GM15510 (cell line): ENCODE data around the gene DGAT2.

Experiments
- POLR2A ChIP-seq: IDR thresholded peaks from 3 replicates; pipeline ENCODE4 v1.6.1; 2011; ENCODE audit warnings: borderline replicate concordance; ENCODE audit not compliant: insufficient read length; ENCODE audit errors: extremely low read depth

The DGAT2 gene

DNA sequence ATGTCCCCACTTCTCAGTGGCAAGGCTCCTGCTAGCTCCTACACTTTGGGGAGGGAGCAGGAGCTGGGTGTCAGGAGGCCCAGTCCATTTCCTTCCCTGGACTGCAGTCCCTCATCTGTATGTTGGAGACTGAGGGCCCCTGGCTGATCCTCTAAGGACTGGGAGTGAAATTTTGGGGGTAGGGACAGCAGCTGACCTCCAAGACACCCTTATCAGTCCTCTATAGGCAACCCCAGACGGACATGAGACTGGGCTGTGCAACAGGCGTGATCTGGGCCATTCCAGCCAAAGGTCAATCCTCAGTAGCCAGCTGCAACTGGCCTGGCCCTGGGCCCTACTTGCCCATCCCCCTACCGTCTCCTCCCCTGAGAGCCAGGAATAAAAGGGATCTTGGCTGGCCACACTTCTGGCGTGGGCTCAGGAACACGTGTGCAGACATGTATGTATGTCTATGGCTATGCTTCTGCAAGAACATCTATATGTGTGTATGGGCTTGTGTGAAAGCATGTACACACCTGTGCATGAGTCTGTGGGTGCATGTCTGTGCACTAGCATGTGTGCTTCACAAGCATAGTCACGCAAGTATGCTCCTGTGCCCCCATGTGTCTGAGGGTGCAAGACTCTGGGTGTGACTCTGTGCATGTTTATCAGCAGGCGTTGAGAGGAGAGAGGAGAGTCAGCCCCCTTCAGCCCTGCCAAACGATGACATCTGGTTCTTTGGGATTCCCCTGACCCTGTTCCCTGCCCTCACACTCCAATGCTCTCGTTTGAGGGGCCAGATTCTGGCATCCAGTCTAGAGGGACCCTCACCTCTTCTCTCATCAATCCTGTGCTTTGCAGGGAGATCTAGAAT, 24.6 kb upstream of the DGAT2 start:
- no peak for TF ChIP-seq POLR2A

DNA sequence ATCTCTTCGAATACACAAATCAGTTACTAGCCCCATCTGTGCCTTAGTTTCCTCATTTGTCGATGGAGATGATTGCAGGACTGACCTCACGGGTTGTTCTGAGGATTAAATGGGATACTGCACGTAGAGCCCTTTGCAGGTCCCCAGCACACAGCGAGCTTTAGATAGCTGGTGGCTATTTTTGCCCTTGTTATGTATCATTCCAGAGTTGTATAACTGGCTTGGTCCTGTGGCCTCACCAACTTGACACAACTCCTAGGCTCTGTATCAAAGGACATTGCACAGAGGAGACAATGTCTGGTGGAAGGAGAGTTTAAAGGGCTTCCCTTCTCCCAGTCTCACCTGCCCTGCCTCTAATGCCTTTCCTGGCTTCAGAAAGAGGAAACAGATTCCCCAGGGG, 22.8 kb upstream of the DGAT2 start:
- no peak for TF ChIP-seq POLR2A

DNA sequence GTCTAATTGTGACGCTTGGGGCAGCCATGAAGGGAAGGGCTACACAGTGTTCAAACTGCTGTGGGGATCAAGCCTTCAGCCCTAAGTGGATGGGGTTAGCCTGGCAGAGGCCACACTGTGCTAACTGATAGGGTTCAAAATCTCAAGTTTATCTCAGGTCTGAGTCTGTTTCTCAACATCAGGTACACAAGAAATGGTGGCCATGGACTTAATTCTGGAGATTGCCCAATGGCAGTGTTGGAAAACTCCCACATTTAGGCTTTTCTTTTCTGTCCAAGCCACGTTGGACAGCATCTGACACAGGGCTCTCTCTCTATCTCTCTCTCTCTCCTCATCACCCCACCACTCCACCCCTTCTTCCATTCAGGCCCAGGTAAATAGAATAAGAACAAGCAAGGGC, 10.9 kb upstream of the DGAT2 start:
- no peak for TF ChIP-seq POLR2A

DNA sequence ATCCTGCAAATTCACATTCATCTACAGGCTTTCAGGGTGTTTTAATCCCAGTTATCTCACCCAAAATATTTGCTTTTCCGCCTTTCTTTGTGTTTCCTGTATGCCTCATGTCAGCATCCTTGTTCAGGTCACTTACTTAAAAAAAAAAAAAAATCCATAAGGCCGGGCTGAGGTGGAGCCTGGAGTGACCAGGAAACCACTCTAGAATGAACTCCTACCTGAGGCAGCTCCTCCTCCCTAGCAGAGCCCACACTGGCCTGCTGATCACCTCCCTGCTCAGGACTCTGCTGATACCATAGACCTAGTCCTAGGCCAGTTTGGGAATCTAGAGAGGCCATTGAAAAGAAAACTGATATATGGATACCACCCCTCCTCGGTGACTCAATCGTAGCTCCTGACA, 8.7 kb upstream of the DGAT2 start:
- no peak for TF ChIP-seq POLR2A

DNA sequence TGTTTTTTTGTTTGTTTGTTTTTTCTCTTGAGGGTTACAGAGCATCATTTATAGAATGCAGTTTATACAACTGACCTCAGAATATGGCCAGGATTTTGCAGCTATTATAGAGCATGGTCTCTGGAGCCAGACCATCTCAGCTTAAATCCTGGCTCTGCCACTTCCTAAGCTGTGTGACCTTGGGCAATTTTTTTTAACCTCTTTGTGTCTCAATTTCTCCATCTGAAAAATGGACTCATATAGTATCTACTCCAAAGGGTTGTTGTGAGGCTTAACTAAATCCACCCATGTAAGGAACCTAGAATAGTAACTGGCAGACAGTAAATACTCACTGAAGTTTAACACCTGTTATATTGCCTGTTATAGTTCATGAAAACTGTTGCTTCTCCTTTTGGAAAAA, 8.3 kb upstream of the DGAT2 start:
- no peak for TF ChIP-seq POLR2A

DNA sequence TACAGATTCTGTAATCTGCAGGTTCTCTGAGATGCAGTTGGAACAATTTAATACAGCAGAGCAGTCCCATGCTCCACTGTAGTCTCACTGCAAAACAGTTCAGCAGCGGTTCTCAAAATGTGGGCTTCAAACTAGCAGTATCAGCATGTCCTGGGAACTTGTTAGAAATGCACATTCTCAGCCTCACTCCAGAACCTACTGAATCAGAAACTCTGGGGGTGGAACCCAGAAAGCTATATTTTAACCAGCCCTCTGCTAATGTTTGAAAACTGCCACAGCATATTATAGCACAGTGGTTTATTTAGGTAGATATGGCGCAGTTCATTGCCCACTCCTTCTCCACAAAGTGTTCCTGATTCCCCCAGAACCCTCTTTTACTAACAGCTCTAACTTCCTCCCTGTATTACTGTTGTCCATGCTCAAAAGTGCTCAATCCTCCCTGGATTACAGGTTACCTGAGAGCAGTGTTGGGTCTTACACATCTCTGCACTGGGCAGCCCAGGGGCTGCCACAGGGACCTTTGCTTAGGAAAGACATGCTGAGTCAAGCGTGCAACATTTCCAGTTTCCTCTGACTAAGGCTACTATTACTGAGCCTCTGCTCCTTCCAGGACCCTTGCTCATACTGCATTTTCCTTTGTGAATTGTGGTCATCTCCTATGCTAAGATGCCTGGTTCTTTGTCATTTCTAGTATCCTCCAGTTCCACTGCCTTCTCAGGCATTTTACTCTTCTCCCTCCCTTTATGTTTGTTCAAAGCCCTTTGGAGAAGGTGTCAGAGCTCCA, 7.7 kb upstream of the DGAT2 start:
- TF ChIP-seq POLR2A = no peak

DNA sequence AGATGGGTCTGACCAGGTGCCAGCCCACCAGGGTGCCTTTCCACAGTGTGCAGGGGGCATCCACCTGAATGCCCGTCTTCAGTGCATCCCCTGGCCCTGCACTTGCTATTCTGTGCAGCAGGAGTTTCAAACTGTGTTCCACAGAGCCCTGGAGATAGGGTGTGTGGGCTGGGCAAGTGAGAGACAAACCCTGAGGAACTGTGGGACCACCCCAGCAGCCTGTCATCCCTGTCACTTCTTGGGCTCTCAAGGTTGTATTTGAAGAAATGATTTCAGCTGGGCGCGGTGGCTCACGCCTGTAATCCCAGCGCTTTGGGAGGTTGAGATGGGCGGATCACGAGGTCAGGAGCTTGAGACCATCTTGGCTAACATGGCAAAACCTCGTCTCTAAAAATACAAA, 6.4 kb upstream of the DGAT2 start:
- no peak for TF ChIP-seq POLR2A

DNA sequence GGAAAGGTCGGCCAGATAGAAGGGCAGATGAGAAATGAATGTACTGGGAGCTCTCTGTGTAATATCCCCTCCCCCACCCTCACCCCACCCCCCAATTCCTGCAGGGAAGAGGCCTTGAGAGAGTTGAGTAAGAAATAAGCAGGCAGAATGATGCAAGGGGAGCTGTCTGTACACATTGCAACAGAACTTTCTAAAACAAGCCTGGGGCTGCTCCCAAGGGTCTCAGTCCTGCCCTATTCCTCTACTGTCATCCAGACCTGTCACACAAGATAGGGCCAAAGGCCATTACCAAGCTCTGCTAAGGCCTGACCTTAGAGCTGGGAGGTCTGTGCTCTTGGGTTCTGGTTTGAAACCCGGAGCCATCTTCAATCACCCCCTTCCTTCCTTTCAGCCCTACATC, 5.7 kb upstream of the DGAT2 start:
- no peak for TF ChIP-seq POLR2A

DNA sequence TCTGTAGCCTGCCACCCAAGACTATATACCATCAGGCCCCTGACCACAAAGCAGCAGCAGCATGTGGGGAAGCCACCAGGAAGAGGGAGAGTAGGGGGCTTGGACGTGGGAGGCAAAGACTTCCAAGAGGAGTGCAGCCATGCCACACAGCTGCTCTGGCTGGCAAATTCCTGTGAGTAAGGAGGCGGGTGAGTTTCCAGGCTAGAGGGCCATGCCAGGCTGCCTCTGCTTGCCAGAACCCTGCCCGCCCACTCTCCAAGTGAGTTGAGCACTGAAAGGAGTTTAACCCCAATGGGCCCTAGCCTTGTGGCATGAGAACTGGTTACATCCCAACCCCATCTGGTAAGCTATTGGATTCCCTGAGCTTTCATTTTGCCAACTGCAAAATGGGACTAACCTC, 4.7 kb upstream of the DGAT2 start:
- TF ChIP-seq POLR2A = no peak

DNA sequence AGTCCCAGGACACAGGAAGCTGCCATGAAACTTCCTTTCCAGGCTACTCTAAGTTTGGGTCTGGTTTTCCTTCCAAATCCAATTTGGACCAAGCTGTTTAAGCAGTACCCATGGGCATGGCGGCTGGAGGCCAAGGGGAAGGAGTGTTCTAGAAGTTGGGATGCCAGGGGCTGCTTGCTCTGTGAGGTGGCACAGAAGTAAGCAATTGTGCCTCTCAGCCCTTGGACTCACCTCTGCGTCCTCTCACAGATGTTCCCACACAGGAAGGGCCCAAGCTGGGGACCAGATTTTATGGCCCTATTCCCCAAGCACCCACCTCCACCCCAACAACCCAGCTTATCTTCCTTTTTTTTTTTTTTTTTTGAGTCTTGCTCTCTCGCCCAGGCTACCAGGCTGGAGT, 3.5 kb upstream of the DGAT2 start:
- no peak for TF ChIP-seq POLR2A

DNA sequence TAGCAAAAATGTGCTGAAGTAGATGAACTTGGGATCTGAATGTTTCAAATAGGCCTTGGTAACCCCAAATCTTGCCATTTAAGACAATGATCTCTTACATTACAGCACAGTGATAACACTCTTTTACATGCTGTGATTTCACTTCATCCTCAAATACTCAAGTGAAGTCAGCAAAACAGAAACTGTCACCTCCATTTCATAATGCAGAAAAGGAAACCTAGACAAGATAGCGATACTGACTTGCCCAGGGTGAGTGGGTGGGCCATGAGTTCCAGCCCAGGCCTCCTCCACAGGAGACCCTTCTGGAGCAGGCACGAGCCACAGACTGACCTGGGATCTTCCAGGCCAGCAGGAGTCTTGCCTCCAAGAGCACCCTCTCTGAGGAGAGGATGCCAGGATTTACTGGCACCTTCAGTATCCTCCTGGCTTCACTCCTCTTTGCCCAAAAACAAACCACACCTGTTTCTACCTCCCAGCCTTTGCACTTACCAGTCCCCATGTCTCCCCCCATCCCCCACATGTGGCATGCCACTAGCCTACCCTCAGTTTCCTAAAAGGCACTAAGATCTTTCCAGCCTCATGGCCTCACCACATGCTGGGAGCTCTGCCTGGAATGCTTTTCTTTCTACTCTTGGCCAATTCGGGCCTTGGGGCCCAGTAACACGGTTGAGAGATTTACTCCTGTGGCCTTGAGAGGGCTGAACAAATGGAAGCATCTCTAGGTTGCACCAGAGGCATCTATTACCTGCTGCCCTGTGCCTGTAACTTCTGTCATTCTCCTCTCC, 1.9 kb upstream of the DGAT2 start:
- no peak for TF ChIP-seq POLR2A

DNA sequence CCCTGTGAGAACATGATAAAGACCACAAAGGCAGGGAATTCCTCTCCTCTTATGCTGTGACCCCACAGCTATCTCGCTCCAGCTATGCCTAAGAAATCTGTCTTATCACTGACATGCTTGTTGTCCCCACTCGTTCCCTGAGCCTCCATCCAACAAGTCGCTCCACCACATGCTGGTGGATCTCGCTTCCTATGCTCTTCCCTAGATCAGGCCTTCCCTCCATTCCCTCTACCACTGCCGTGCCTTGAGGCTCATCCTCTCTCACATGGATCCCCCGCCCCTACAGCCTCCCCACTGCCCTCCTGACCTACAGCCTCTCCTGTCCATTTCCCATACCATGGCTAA, 1.4 kb upstream of the DGAT2 start:
- TF ChIP-seq POLR2A = no peak

DNA sequence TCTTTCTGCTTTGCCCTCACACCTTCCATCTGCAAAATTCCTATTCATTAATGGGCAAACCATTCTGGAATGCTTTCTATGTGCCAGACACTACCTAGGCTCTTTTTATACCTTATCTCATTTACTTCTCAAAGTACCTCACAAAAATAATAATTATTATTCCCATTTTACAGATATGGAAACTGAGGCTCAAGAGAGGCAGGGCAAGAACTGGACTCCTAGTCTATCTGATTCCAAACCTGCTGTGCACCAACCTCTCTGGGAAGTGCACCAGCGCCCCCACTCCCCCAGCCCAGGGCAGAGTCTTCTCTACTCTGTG, 826 bp upstream of the DGAT2 start:
- no peak for TF ChIP-seq POLR2A

DNA sequence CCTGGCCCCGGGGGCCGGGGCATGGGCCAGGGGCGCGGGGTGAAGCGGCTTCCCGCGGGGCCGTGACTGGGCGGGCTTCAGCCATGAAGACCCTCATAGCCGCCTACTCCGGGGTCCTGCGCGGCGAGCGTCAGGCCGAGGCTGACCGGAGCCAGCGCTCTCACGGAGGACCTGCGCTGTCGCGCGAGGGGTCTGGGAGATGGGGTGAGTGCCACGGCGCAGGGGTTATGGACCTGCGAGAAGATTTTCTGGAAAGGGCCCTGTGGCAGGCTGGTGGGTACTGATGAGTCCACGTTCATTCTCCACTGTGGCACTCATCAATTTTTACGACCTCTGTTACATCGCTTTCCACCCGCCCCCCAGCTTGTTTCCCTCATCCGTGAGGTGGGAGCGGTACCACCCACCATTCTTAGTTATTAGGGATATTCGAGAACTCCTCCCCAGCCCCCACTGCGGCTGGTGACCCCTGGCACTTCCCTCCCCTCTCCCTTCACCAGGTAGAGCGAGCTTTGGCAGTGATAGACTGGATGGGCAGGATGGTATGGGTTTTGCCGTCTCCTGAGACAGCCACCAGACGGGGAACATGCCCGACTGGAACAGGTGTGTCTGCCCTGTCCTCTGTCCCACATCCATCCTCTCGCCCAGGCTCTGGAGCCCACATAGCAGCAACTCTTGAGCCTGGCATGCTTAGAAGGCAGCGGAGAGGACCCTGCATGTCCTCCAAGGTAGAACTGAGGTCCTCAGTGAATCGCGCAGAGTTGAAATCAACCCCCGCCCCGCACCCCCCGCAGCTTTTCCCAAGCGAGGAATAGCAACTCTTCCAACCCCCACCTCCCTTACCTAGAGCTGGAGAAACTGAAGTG, 562 bp downstream of the DGAT2 start:
- TF ChIP-seq POLR2A = no peak

DNA sequence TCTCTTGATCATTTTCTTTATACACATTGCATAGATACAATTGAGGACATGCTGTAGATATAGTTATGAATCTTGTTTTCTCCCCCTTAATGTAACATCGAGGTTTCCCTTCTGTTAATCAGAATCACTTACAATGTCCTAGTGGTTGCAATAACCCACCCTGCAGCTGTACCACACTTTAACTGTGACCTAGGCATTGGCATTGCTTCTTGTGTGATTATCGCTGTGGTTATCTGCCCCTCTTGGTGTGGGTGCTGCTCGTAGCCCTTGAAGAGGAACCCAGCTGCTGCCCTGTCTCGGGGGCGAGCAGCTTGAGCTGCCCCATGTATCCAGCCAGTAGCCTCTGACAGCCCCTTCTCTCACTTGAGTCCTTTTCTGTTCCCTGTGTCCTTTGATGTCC, 1.5 kb downstream of the DGAT2 start:
- TF ChIP-seq POLR2A = no peak

DNA sequence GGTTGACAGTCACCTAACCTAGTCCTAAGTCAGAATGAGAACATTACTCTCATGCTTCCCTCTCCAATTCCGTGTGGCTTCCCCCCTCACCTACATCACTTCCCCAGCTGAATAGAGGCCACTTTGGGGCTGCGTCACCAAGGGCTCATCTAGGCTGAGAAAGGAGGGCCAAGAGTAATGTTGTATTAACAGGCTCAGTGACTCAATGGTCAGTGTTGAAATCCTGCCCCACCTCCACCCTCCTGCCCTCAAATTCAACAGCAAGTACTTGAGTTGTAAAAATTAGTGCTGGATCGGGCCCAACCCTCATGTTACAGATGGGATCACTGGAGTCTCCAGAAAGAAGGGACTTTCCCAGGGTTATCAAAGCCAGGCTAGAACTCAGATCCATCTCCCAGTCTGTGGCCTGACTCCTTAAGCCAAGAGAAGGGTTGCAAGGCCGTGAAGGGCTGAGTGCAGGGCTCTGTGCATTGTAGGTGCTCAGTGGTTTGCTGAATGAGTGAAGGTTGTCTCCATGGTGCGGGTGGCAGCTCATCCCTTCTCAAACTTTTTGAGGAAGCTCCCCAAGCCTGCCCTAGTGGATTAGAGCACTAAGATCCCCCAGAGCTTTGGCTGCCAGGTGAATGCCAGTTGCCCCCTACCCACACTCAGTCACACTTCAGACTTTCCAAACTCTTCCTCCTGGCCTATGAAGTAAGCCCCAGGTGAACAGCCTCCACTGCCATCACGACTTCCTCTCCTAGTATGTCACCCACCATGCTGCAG, 3.2 kb downstream of the DGAT2 start:
- TF ChIP-seq POLR2A = no peak
